ENCODE measurements around the gene KDM5A.

GRCh38 chr12:402029-402389 lies 12.9 kb upstream of the KDM5A start:
- TF ChIP-seq, protein P1, sequence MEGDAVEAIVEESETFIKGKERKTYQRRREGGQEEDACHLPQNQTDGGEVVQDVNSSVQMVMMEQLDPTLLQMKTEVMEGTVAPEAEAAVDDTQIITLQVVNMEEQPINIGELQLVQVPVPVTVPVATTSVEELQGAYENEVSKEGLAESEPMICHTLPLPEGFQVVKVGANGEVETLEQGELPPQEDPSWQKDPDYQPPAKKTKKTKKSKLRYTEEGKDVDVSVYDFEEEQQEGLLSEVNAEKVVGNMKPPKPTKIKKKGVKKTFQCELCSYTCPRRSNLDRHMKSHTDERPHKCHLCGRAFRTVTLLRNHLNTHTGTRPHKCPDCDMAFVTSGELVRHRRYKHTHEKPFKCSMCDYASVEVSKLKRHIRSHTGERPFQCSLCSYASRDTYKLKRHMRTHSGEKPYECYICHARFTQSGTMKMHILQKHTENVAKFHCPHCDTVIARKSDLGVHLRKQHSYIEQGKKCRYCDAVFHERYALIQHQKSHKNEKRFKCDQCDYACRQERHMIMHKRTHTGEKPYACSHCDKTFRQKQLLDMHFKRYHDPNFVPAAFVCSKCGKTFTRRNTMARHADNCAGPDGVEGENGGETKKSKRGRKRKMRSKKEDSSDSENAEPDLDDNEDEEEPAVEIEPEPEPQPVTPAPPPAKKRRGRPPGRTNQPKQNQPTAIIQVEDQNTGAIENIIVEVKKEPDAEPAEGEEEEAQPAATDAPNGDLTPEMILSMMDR (IDR thresholded peaks at IDR 0.05) = no peak
- TF ChIP-seq POLR2A (IDR thresholded peaks at IDR 0.05) = no peak
